Activated B cell treated with CpG ODN at 0.5 μM for 24 hours (primary cell): ENCODE results near the gene SLPI. TPM values are rescaled to one million over a fixed set of nuclear protein-coding genes. Genes with fewer than 3 reads are reported as not detected.

Source experiments
- ATAC-seq: fragments of 200-7000 bp; cut with Tn5 transposase; one replicate; pipeline ENCODE4 v1.10.0; 2021; ENCODE audit warnings: low read depth, mild to moderate bottlenecking, moderate library complexity
- CTCF ChIA-PET: fragments of 350-600 bp; sonication (Branson Sonifier 250); formaldehyde crosslinking; loops from one replicate; lab custom pipeline; 2021; ENCODE audit warnings: antibody characterized with exemption; lab: Charles Lee
- POLR2A ChIA-PET: fragments of 350-600 bp; sonication (Branson Sonifier 250); formaldehyde crosslinking; loops from one replicate; lab custom pipeline; 2021; ENCODE audit warnings: antibody characterized with exemption; lab: Charles Lee
- DNase-seq: peaks from one replicate; pipeline ENCODE4 v3.0.0; 2022
- H3K27ac Mint-ChIP-seq: one replicate; pipeline ENCODE4 v1.8.0; 2020; ENCODE audit warnings: mixed read lengths
- H3K27me3 Mint-ChIP-seq: one replicate; pipeline ENCODE4 v1.8.0; 2021; ENCODE audit warnings: mixed read lengths
- H3K36me3 Mint-ChIP-seq: one replicate; pipeline ENCODE4 v1.8.0; 2021; ENCODE audit warnings: low read depth, mixed read lengths
- H3K4me1 Mint-ChIP-seq: one replicate; pipeline ENCODE4 v1.8.0; 2021; ENCODE audit warnings: mixed read lengths
- H3K4me3 Mint-ChIP-seq: one replicate; pipeline ENCODE4 v1.8.0; 2020; ENCODE audit warnings: mild to moderate bottlenecking, mixed read lengths
- H3K9me3 Mint-ChIP-seq: one replicate; pipeline ENCODE4 v1.8.0; 2020; ENCODE audit warnings: mixed read lengths
- CTCF ChIP-seq: fragments of 200-600 bp; IDR thresholded peaks from one replicate; pipeline ENCODE4 v1.8.0; 2022; ENCODE audit warnings: antibody characterized with exemption, mild to moderate bottlenecking
- intact Hi-C: fragments of 100-400 bp; cut with micrococcal nuclease; formaldehyde crosslinking; loops from one replicate; pipeline ENCODE4 v1.15.1; 2024
- total RNA-seq: library from RNA; stranded (reverse); gene quantifications from 2 replicates; pipeline ENCODE4 v1.2.3, GENCODE V29; 2022

SLPI gene
- total RNA-seq, 1 donor from 2014 or later: not detected

- H3K27me3 Mint-ChIP-seq: peaks cover 27% of the 10 kb centered on the region
Observed at GRCh38 chr20:45293041-45294002, 39.0 kb upstream of the SLPI start.

GRCh38 chr20:45292343-45292742 lies 38.0 kb upstream of the SLPI start:
- CTCF ChIA-PET: interaction anchor here (1.1 to 5.6 kb wide), 10 partner anchors 11 to 479 kb away, joined by 3 to 45 read pairs (median 12); no protein-coding TSS in a partner anchor
- no peak for ATAC-seq
- Mint-ChIP-seq H3K4me1 (peaks cover 21% of the 10 kb centered on the region), H3K36me3 (no peaks in the 10 kb centered on the region), H3K27ac (no peak overlapping the region), H3K4me3 (no peak overlapping the region), H3K9me3 (no peaks in the 10 kb centered on the region), H3K27me3 (peaks cover 22% of the 10 kb centered on the region)
- POLR2A ChIA-PET: no interaction called here
- DNase-seq: no peak
- no peak for TF ChIP-seq CTCF
- intact Hi-C loops: loop anchor here (5.0 to 10.0 kb wide), 3 partner anchors 155 to 1078 kb away; partner anchors contain the start of genes OSER1 and YWHAB

More at GRCh38 chr20:45293041-45294002, 39.0 kb upstream of the SLPI start:
- peaks cover 21% of the 10 kb centered on the region for H3K4me1 Mint-ChIP-seq
- ChIA-PET POLR2A (interaction anchor here (0.6 to 1.6 kb wide), 2 partner anchors 69 to 234 kb away, joined by 6 to 7 read pairs; partner anchors contain the start of gene SYS1), CTCF (interaction anchor here (0.7 to 5.6 kb wide), 21 partner anchors 9 to 478 kb away, joined by 3 to 45 read pairs (median 4); partner anchors contain the start of genes KCNS1 and SYS1)
- peak; percentile 87 for TF ChIP-seq CTCF
- intact Hi-C loops: loop anchor here (5.0 to 10.0 kb wide), 3 partner anchors 156 to 1079 kb away; partner anchors contain the start of genes OSER1 and YWHAB
- H3K9me3 Mint-ChIP-seq: no peaks in the 10 kb centered on the region
- H3K4me3 Mint-ChIP-seq: peak overlapping the region; percentile 80
- H3K36me3 Mint-ChIP-seq: no peaks in the 10 kb centered on the region
- ATAC-seq: peak; percentile 89
- peak; percentile 78 for DNase-seq
- H3K27ac Mint-ChIP-seq: no peak overlapping the region

GRCh38 chr20:45291526-45291925 lies 37.2 kb upstream of the SLPI start:
- CTCF ChIA-PET: interaction anchor here (0.7 to 5.6 kb wide), 12 partner anchors 12 to 1256 kb away, joined by 3 to 45 read pairs (median 4); no protein-coding TSS in a partner anchor
- no peaks in the 10 kb centered on the region for H3K36me3 Mint-ChIP-seq
- intact Hi-C loops: loop anchor here (1.0 to 10.0 kb wide), 6 partner anchors 154 to 1077 kb away; partner anchors contain the start of genes OSER1 and YWHAB

GRCh38 chr20:45290677-45291355 lies 36.5 kb upstream of the SLPI start:
- H3K4me1 Mint-ChIP-seq: peaks cover 21% of the 10 kb centered on the region
- TF ChIP-seq CTCF: peak; percentile 45
- CTCF ChIA-PET: interaction anchor here (0.7 to 5.6 kb wide), 19 partner anchors 8 to 1255 kb away, joined by 3 to 45 read pairs (median 4); no protein-coding TSS in a partner anchor
- H3K36me3 Mint-ChIP-seq: no peaks in the 10 kb centered on the region
- DNase-seq: peak; percentile 40
- peaks cover 18% of the 10 kb centered on the region for H3K27me3 Mint-ChIP-seq
- POLR2A ChIA-PET: no interaction called here
- no peak overlapping the region for H3K4me3 Mint-ChIP-seq
- peak overlapping the region; percentile 39 for H3K27ac Mint-ChIP-seq
- no peaks in the 10 kb centered on the region for H3K9me3 Mint-ChIP-seq
- intact Hi-C loops: loop anchor here (1.0 to 10.0 kb wide), 6 partner anchors 154 to 1076 kb away; partner anchors contain the start of genes OSER1 and YWHAB
- ATAC-seq: peak; percentile 61

More at GRCh38 chr20:45291526-45291925, 37.2 kb upstream of the SLPI start:
- Mint-ChIP-seq H3K9me3 (no peaks in the 10 kb centered on the region), H3K27ac (no peak overlapping the region), H3K4me3 (no peak overlapping the region), H3K4me1 (peaks cover 21% of the 10 kb centered on the region), H3K27me3 (peaks cover 22% of the 10 kb centered on the region)
- ATAC-seq: no peak
- no peak for DNase-seq
- TF ChIP-seq CTCF: no peak
- POLR2A ChIA-PET: no interaction called here
